H1 (cell line): ENCODE results near the gene DNAJB6. TPM values are rescaled to one million over a fixed set of nuclear protein-coding genes. Genes with fewer than 3 reads are reported as not detected.

Experiments used
- CREB1 ChIP-seq: IDR thresholded peaks from 2 replicates; pipeline ENCODE4 v1.6.1; 2012; ENCODE audit warnings: inconsistent platforms
- GABPA ChIP-seq: IDR thresholded peaks from 2 replicates; pipeline ENCODE4 v1.6.1; 2011; ENCODE audit warnings: mild to moderate bottlenecking, low read length, moderate library complexity, borderline replicate concordance; ENCODE audit not compliant: insufficient read depth
- KDM4A ChIP-seq: IDR thresholded peaks from one replicate; pipeline ENCODE4 v1.7.1; 2012; ENCODE audit warnings: low read depth, mild to moderate bottlenecking, moderate library complexity, low read length, inconsistent platforms; ENCODE audit not compliant: severe bottlenecking
- polyA plus RNA-seq, 7 experiments: library from polyadenylated mRNA; depleted of rRNA in 3 of 7; stranded (reverse) in 5 of 7; unstranded in 2 of 7; fragments of >200 nt in 5 of 7; fragments of 200-250 nt in 2 of 7; gene quantifications; 1 replicate in 5 of 7; 2 replicates in 1 of 7; 4 replicates in 1 of 7; pipeline versions ENCODE4 v1.2.1 to v1.2.3, GENCODE V29; 2011 to 2013; ENCODE audit warnings: missing spikeins in 2 of 7, mixed read lengths in 2 of 7
- total RNA-seq: library from RNA; stranded (reverse); fragmentation: NEBNext Ultra II Directional; extraction: Animal tissue kit (Norgen Biotek cat#: 25700); gene quantifications from 2 replicates; pipeline ENCODE4 v1.2.1, GENCODE V29; 2021

The DNAJB6 gene
- total and polyA plus RNA-seq, 2 of the 8 experiments (the other 6 are each of a cell fraction or from before 2014, with no cell fraction given), result 166 to 295 TPM

- TF ChIP-seq KDM4A (no peak), CREB1 (no peak), GABPA (no peak)
These were observed 129.4 kb downstream of the DNAJB6 start (continued) for GRCh38 chr7:157465891-157466866.
